PC-9 (cell line): ENCODE results near the gene EMC10. TPM values are rescaled to one million over a fixed set of nuclear protein-coding genes. Genes with fewer than 3 reads are reported as not detected.

Experiments
- BruUV-seq: library from RNA; stranded (reverse); fragments of 400-500 nt; replicated peaks from 2 replicates; lab custom pipeline; 2021; lab: Mats Ljungman, UMichigan
- CTCF ChIA-PET: fragments of 300-600 bp; sonication (Branson Sonifier 250); formaldehyde crosslinking; loops from one replicate; lab custom pipeline; 2022; ENCODE audit warnings: antibody characterized with exemption; lab: Charles Lee
- POLR2A ChIA-PET: fragments of 300-600 bp; sonication (Branson Sonifier 250); formaldehyde crosslinking; loops from one replicate; lab custom pipeline; 2022; ENCODE audit warnings: antibody characterized with exemption; ENCODE audit not compliant: unreplicated experiment; lab: Charles Lee
- DNase-seq, 2 experiments: peaks; one replicate each; pipeline versions ENCODE4 v3.0.0 to v3.0.0-alpha.2; 2015 to 2022; ENCODE audit warnings: mixed read lengths in 1 of 2
- H2AFZ ChIP-seq: fragments of 200-600 bp; sonication (generic); 2 replicates; pipeline ENCODE4 v1.8.1; 2017; ENCODE audit warnings: antibody characterized with exemption
- H3F3A ChIP-seq: fragments of 200-600 bp; sonication (generic); 2 replicates; pipeline ENCODE4 v1.8.1; 2017; ENCODE audit warnings: antibody characterized with exemption, mild to moderate bottlenecking, low read depth; ENCODE audit not compliant: insufficient read depth
- H3K27ac ChIP-seq: fragments of 200-600 bp; sonication (generic); 2 replicates; pipeline ENCODE4 v1.6.1; 2016; ENCODE audit warnings: mixed run types
- H3K27me3 ChIP-seq: fragments of 200-600 bp; sonication (generic); 2 replicates; pipeline ENCODE4 v1.6.1; 2016; ENCODE audit warnings: low read depth, mixed run types; ENCODE audit not compliant: insufficient read depth
- H3K36me3 ChIP-seq: fragments of 200-600 bp; sonication (generic); 2 replicates; pipeline ENCODE4 v1.6.1; 2016; ENCODE audit warnings: low read depth, mixed run types
- H3K4me1 ChIP-seq: fragments of 200-600 bp; sonication (generic); replicated peaks from 2 replicates; pipeline ENCODE4 v1.6.1; 2016; ENCODE audit warnings: mixed run types; ENCODE audit not compliant: insufficient read depth
- H3K4me2 ChIP-seq: fragments of 200-600 bp; sonication (generic); 2 replicates; pipeline ENCODE4 v1.6.1; 2017; ENCODE audit warnings: mixed run types
- H3K4me3 ChIP-seq: fragments of 200-600 bp; sonication (generic); 2 replicates; pipeline ENCODE4 v1.6.1; 2016; ENCODE audit warnings: mixed run types
- H3K79me2 ChIP-seq: fragments of 200-600 bp; sonication (generic); 2 replicates; pipeline ENCODE4 v1.6.1; 2017; ENCODE audit warnings: low read depth, mixed run types
- H3K9me2 ChIP-seq: fragments of 200-600 bp; sonication (generic); 2 replicates; pipeline ENCODE4 v1.8.1; 2017; ENCODE audit warnings: mild to moderate bottlenecking; ENCODE audit not compliant: insufficient read depth
- H3K9me3 ChIP-seq: fragments of 200-600 bp; sonication (generic); 2 replicates; pipeline ENCODE4 v1.8.1; 2016; ENCODE audit warnings: low read depth; ENCODE audit not compliant: insufficient read depth
- H4K20me1 ChIP-seq: fragments of 200-600 bp; sonication (generic); 2 replicates; pipeline ENCODE4 v1.8.1; 2017; ENCODE audit not compliant: insufficient read depth
- EZH2 ChIP-seq: fragments of 200-600 bp; sonication (generic); IDR thresholded peaks from 2 replicates; pipeline ENCODE4 v1.8.0; 2017; ENCODE audit warnings: antibody characterized with exemption, low read depth
- intact Hi-C: fragments of 100-400 bp; cut with micrococcal nuclease; formaldehyde crosslinking; loops from one replicate; pipeline ENCODE4 v1.10.0; 2022; ENCODE audit not compliant: unreplicated experiment
- total RNA-seq: library from RNA; stranded (reverse); gene quantifications from 2 replicates; pipeline ENCODE4 v1.2.3, GENCODE V29; 2021
- TF ChIP-seq, protein P1 (sequence below): fragments of 200-600 bp; sonication (generic); conservative IDR thresholded peaks from 2 replicates; pipeline ENCODE4 v1.6.1; 2017; ENCODE audit warnings: mixed run types, antibody characterized with exemption, mild to moderate bottlenecking, moderate library complexity

The EMC10 gene
- total RNA-seq, 1 experiment from 2014 or later: 118 TPM

DNA sequence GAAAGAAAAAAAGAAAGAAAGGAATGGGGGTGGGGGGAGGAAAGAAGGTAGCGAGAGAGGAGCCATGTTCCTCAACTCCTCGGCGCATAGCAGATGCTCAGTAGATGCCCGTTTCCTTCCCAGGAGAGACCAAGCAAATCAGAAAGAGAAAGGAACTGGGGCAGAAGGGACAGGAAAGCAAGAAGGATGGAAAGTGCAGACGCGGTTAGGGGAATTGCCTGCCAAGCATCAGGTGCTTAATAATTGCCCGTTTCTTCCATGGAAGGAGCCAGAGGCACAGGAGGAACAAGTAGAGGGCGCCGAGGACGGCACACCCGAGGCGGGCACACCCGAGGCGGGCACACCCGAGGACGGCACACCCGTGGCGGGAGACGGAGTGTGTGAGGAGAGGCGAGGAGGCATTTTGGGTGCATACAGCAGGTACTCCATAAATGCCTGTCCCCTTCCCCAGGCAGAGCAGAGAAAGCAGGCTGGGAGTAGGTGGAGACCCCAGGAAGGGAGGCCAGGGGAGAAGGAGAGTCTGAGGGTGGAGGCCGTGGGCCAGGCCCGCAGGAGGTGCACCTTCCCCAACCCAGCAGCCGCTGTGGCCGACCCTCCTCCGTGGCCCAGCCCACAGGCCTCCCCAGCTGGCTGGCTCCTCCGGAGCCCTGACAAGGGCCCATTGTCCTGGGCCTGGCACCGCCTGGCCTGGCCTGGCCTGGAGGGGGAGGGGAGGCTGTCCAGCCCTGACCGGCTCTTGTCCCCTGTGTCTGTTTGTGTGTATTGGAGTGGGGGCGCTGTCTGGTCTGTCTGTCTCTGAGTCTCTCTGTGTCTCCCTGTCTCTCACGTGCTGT lies 20.1 kb downstream of the EMC10 start:
- Histone ChIP-seq H3K27me3 (no peaks in the 10 kb centered on the region), H2AFZ (no peak overlapping the region), H3K9me2 (no peaks in the 10 kb centered on the region), H3K27ac (no peak overlapping the region), H3K4me1 (no peaks in the 10 kb centered on the region), H3K4me2 (no peak overlapping the region), H3F3A (peaks cover 8% of the 10 kb centered on the region; the same call in 1 of the 2 replicates), H3K4me3 (no peak overlapping the region), H3K36me3 (no peaks in the 10 kb centered on the region), H3K79me2 (no peaks in the 10 kb centered on the region), H4K20me1 (no peaks in the 10 kb centered on the region), H3K9me3 (no peaks in the 10 kb centered on the region)
- TF ChIP-seq EZH2: no peak
- TF ChIP-seq, protein P1, sequence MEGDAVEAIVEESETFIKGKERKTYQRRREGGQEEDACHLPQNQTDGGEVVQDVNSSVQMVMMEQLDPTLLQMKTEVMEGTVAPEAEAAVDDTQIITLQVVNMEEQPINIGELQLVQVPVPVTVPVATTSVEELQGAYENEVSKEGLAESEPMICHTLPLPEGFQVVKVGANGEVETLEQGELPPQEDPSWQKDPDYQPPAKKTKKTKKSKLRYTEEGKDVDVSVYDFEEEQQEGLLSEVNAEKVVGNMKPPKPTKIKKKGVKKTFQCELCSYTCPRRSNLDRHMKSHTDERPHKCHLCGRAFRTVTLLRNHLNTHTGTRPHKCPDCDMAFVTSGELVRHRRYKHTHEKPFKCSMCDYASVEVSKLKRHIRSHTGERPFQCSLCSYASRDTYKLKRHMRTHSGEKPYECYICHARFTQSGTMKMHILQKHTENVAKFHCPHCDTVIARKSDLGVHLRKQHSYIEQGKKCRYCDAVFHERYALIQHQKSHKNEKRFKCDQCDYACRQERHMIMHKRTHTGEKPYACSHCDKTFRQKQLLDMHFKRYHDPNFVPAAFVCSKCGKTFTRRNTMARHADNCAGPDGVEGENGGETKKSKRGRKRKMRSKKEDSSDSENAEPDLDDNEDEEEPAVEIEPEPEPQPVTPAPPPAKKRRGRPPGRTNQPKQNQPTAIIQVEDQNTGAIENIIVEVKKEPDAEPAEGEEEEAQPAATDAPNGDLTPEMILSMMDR: no peak
- CTCF ChIA-PET: no interaction called here
- no TSS peak for BruUV-seq
- POLR2A ChIA-PET: no interaction called here
- no peak for DNase-seq
- intact Hi-C loops: no loop called here

DNA sequence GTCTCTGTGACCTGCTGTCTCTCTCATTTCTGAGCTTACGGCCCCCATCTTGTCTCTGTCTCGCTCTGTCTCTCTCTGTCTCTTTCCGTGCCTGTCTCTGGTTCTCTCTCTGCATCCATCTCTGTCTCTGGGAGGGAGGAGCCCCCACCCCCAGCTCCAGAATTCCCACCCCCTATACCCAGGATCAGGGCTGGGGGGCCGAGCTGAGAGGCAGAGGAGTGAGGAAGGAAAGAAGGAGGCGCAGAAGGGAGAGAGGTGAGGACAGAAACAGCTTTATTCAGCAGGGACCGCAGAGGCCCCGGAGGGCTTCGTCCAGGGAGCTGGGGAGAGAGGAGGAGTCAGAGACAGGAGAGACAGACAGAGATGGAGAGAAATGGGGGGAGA lies 20.7 kb downstream of the EMC10 start:
- no TSS peak for BruUV-seq
- no peak overlapping the region for H2AFZ ChIP-seq
- no peak overlapping the region for H3K4me3 ChIP-seq
- H3K36me3 ChIP-seq: no peaks in the 10 kb centered on the region
- no peak overlapping the region for H3K27ac ChIP-seq
- no peaks in the 10 kb centered on the region for H3K9me2 ChIP-seq
- H3K79me2 ChIP-seq: no peaks in the 10 kb centered on the region
- CTCF ChIA-PET: no interaction called here
- no peaks in the 10 kb centered on the region for H3K4me1 ChIP-seq
- TF ChIP-seq, protein P1: no peak
- no peak for TF ChIP-seq EZH2
- POLR2A ChIA-PET: no interaction called here
- no peak for DNase-seq
- H3F3A ChIP-seq: peaks cover 8% of the 10 kb centered on the region; the same call in 1 of the 2 replicates
- H4K20me1 ChIP-seq: no peaks in the 10 kb centered on the region
- no peak overlapping the region for H3K4me2 ChIP-seq
- intact Hi-C loops: no loop called here
- no peaks in the 10 kb centered on the region for H3K27me3 ChIP-seq
- H3K9me3 ChIP-seq: no peaks in the 10 kb centered on the region

DNA sequence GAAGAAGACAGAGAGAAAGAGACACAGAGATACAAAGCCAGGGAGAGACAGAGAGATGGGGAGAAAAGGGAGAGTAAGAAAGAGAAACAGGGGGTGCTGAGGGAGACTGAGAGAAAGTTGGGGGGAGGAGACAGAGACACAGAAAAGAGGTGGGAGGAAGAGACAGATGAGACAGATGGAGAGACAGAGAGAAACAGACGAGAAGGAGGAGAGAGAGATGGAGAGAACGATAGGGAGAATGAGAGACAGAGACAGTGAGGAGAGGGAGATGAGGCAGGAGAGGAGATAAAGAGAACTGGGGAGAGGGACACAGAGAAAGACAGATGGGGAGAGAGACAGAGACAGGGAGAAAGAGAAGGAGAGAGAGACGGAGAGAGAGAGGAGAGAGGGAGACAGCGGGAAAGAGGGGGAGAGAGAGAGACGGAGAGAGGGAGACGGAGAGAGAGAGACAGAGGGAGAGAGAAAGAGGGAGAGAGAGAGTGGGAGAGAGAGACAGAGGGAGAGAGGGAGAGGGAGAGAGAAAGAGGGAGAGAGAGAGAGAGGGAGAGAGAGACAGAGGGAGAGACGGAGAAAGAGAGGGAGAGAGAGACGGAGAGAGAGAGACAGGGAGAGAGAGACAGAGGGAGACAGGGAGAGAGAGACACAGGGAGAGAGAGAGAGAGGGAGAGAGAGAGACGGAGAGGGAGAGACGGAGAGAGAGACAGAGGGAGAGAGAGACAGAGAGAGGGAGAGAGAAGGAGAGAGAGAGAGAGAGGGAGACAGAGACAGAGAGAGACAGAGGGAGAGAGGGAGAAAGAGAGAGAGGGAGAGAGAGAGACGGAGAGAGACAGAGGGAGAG lies 22.1 kb downstream of the EMC10 start:
- TF ChIP-seq, protein P1: no peak
- no peak for TF ChIP-seq EZH2
- no peak overlapping the region for H3K4me2 ChIP-seq
- no peaks in the 10 kb centered on the region for H3K79me2 ChIP-seq
- intact Hi-C loops: no loop called here
- no peaks in the 10 kb centered on the region for H4K20me1 ChIP-seq
- no peaks in the 10 kb centered on the region for H3K9me3 ChIP-seq
- CTCF ChIA-PET: no interaction called here
- no peaks in the 10 kb centered on the region for H3K4me1 ChIP-seq
- H3K4me3 ChIP-seq: no peak overlapping the region
- H3K27me3 ChIP-seq: no peaks in the 10 kb centered on the region
- no peak for DNase-seq
- H3F3A ChIP-seq: peaks cover 8% of the 10 kb centered on the region; the same call in 1 of the 2 replicates
- H3K9me2 ChIP-seq: no peaks in the 10 kb centered on the region
- no peaks in the 10 kb centered on the region for H3K36me3 ChIP-seq
- no peak overlapping the region for H3K27ac ChIP-seq
- H2AFZ ChIP-seq: no peak overlapping the region
- no TSS peak for BruUV-seq
- POLR2A ChIA-PET: no interaction called here
